GM04504 (cell line): Measurements from ENCODE around the gene TBC1D25.

Experiments used
- DNase-seq: peaks from one replicate; pipeline ENCODE4 v3.0.0-alpha.2; 2012; ENCODE audit warnings: low read depth

The TBC1D25 gene

GRCh38 chrX:48601741-48602394 lies 62.4 kb downstream of the TBC1D25 start:
- no peak for DNase-seq

GRCh38 chrX:48604701-48605100 lies 65.2 kb downstream of the TBC1D25 start:
- no peak for DNase-seq

- DNase-seq = no peak
Observed at GRCh38 chrX:48606091-48606490, 66.6 kb downstream of the TBC1D25 start.

GRCh38 chrX:48611703-48612102 lies 72.2 kb downstream of the TBC1D25 start:
- no peak for DNase-seq
